Tibial artery (tissue), 4 donors: ENCODE data around the gene HES2.

Experiments used
- DNase-seq, 2 donors: peaks; one replicate each; pipeline ENCODE4 v3.0.0-alpha.2; 2019
- H3K27ac ChIP-seq, 2 donors: fragments of 200-600 bp; sonication (generic) in 1 of 2; 1 replicate in 1 of 2; 2 replicates in 1 of 2; pipeline ENCODE4 v1.5.1; 2018 to 2019; ENCODE audit warnings: mild to moderate bottlenecking in 1 of 2
- H3K27me3 ChIP-seq, 2 donors: fragments of 200-600 bp; sonication (generic) in 1 of 2; one replicate each; pipeline versions ENCODE4 v1.5.1 to v1.6.0; 2016 to 2019
- H3K36me3 ChIP-seq, 3 donors: fragments of 200-600 bp; sonication (generic) in 2 of 3; one replicate each; pipeline ENCODE4 v1.5.1; 2016 to 2019; ENCODE audit warnings: mild to moderate bottlenecking in 2 of 3
- H3K4me1 ChIP-seq, 4 donors: fragments of 200-600 bp; sonication (generic) in 2 of 4; 1 replicate in 3 of 4; 2 replicates in 1 of 4; pipeline ENCODE4 v1.5.1; 2016 to 2019
- H3K4me3 ChIP-seq, 2 donors: fragments of 200-600 bp; sonication (generic) in 1 of 2; 1 replicate in 1 of 2; 2 replicates in 1 of 2; pipeline ENCODE4 v1.5.1; 2018 to 2019; ENCODE audit warnings: mild to moderate bottlenecking in 2 of 2
- H3K9me3 ChIP-seq, 3 donors: fragments of 200-600 bp; sonication (generic) in 1 of 3; one replicate each; pipeline ENCODE4 v1.5.1; 2016 to 2019
- intact Hi-C: fragments of 100-400 bp; cut with DNase I; formaldehyde crosslinking; loops from one replicate; pipeline ENCODE4 v1.15.0; 2023; ENCODE audit warnings: low total_unique reads
- TF ChIP-seq, protein P1 (sequence below), 2 experiments: fragments of 200-600 bp in 1 of 2; fragments of 450-650 bp in 1 of 2; IDR thresholded peaks; one replicate each; pipeline ENCODE4 v1.5.1; 2017 to 2019; ENCODE audit warnings: antibody characterized with exemption in 2 of 2, mild to moderate bottlenecking in 1 of 2, moderate library complexity in 1 of 2

HES2 gene

DNA sequence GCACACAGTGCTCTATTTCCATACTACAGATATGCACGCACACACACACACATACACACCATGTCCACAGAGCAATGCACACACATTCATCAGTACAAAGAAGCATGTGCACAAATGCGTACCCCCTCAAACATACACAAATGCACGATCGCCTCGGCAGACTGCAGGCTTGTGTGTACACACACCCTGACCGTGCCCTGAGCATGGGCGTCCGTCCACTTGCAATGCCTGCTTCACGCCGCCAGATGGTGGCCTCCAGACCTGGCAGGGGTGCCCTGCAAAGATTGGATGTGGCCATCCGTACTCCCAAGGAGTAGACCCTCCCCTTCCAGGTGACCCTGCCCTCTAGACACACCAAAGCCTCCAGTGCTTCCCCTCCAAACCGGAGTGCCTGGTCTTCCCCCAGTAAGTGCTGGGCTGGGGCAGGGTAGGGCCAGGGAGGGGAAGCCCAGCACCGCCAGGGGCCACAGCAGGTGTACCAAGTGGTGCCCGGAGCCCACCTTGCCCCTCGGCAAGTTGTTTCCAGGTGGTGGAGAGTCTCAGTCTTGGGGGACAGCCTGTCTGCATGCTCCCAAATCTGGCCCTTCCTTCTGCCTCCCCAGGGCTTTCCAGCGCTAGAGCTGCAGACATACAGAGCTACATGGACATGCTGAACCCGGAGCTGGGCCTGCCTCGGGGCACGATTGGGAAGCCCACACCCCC is 25.5 kb upstream of the HES2 start:
- peaks cover 0 to 31% (median 26%) of the 10 kb centered on the region in 4 donors for H3K4me1 ChIP-seq
- TF ChIP-seq, protein P1, sequence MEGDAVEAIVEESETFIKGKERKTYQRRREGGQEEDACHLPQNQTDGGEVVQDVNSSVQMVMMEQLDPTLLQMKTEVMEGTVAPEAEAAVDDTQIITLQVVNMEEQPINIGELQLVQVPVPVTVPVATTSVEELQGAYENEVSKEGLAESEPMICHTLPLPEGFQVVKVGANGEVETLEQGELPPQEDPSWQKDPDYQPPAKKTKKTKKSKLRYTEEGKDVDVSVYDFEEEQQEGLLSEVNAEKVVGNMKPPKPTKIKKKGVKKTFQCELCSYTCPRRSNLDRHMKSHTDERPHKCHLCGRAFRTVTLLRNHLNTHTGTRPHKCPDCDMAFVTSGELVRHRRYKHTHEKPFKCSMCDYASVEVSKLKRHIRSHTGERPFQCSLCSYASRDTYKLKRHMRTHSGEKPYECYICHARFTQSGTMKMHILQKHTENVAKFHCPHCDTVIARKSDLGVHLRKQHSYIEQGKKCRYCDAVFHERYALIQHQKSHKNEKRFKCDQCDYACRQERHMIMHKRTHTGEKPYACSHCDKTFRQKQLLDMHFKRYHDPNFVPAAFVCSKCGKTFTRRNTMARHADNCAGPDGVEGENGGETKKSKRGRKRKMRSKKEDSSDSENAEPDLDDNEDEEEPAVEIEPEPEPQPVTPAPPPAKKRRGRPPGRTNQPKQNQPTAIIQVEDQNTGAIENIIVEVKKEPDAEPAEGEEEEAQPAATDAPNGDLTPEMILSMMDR (IDR thresholded peaks at IDR 0.05): peak; percentile 14

DNA sequence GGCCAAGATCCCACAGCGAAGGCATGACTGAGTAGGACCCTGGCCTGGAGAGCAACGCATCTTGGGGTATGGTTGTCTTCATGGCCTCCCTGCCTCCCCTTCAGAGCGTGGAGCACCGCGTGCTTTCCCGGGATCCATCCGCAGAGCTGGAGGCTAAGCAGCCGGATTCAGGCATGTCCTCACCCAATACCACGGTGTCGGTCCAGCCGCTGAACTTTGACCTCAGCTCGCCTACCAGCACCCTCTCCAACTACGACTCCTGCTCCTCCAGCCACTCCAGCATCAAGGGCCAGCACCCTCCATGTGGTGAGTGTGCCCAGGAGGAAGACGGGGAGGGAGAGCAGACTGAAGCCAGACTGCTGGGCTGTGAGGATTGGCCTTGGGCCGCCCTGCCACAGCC is 24.7 kb upstream of the HES2 start:
- intact Hi-C loops: no loop called here
- no peak overlapping the region for H3K27ac ChIP-seq
- no peaks in the 10 kb centered on the region for H3K36me3 ChIP-seq
- H3K4me1 ChIP-seq: peaks cover 0 to 35% (median 29%) of the 10 kb centered on the region in 4 donors
- H3K9me3 ChIP-seq: no peaks in the 10 kb centered on the region
- H3K4me3 ChIP-seq: no peak overlapping the region
- no peak for DNase-seq
- TF ChIP-seq, protein P1 (IDR thresholded peaks at IDR 0.05): no peak
- peaks cover 0 to 75% of the 10 kb centered on the region in 2 donors for H3K27me3 ChIP-seq

More for the DNA sequence above, 25.5 kb upstream of the HES2 start:
- H3K4me3 ChIP-seq: no peak overlapping the region
- no peak for DNase-seq
- H3K27ac ChIP-seq: no peak overlapping the region
- H3K9me3 ChIP-seq: no peaks in the 10 kb centered on the region
- peaks cover 0 to 75% of the 10 kb centered on the region in 2 donors for H3K27me3 ChIP-seq
- intact Hi-C loops: no loop called here
- no peaks in the 10 kb centered on the region for H3K36me3 ChIP-seq

DNA sequence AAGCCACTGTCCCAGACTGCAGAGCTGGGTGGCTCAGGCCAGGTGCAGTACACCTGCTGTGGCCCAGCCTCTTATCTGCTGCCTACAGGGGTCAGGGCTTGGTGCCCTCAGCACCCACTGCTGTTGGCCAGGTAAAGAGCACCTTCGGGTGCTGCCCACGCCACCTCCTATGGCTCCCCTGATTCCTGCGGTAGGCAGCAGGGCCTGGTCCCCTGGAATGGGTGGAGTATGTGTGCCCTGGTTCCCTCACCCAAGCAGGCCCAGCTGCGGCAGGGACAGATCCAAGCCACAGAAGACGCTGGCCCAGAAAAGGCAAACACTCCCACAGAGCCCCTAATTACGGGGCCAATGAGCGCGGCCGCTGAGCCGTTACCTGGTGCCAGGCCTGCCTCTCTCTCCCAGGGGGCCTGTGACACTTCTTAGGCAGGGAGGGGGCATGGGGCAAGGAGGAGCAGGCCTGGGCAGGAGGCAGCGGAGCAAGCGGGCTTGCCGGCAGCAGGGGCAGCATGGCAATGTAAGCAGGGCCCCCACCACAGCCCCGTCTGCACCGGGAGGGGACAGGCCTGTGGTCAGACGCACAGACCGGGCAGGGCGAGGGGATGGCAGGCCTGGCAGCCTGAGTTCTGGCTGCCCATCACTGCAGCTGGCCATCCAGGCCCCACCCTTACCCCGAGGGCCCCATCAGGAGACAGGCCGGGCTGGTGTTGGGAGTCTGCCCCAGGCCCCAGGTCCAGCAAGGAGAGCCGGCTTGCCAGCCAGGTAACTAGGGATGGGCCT is 23.8 kb upstream of the HES2 start:
- intact Hi-C loops: no loop called here
- Histone ChIP-seq H3K9me3 (no peaks in the 10 kb centered on the region), H3K27ac (no peak overlapping the region), H3K36me3 (no peaks in the 10 kb centered on the region), H3K27me3 (peaks cover 0 to 74% of the 10 kb centered on the region in 2 donors), H3K4me1 (peaks cover 0 to 27% (median 22%) of the 10 kb centered on the region in 4 donors), H3K4me3 (no peak overlapping the region)
- no peak for DNase-seq
- TF ChIP-seq, protein P1 (IDR thresholded peaks at IDR 0.05): no peak

DNA sequence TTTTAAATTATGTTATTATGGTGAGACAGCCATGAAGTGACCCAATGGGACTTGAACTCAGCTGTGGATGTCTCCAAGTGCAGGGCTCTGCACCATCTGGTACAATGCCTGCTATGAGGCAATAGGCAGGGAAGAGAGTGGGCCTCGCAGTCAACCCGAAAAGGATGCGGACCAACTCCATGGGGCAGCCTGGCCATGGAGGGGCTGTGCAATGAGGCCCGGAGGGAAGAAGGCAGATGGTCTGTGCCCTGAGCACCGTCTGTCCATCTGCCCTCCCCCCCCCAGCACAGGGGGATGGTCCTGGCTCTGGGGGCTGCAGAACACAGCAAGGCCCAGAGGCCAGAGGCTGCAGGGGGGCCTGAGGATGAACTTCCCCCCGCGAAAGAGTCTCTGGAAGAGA is 21.9 kb upstream of the HES2 start:
- no peak overlapping the region for H3K4me3 ChIP-seq
- H3K4me1 ChIP-seq: peaks cover 0 to 11% (median 9%) of the 10 kb centered on the region in 4 donors
- H3K36me3 ChIP-seq: no peaks in the 10 kb centered on the region
- H3K9me3 ChIP-seq: no peaks in the 10 kb centered on the region
- no peak for DNase-seq
- intact Hi-C loops: no loop called here
- H3K27ac ChIP-seq: no peak overlapping the region
- TF ChIP-seq, protein P1 (IDR thresholded peaks at IDR 0.05): no peak
- peaks cover 0 to 74% of the 10 kb centered on the region in 2 donors for H3K27me3 ChIP-seq

DNA sequence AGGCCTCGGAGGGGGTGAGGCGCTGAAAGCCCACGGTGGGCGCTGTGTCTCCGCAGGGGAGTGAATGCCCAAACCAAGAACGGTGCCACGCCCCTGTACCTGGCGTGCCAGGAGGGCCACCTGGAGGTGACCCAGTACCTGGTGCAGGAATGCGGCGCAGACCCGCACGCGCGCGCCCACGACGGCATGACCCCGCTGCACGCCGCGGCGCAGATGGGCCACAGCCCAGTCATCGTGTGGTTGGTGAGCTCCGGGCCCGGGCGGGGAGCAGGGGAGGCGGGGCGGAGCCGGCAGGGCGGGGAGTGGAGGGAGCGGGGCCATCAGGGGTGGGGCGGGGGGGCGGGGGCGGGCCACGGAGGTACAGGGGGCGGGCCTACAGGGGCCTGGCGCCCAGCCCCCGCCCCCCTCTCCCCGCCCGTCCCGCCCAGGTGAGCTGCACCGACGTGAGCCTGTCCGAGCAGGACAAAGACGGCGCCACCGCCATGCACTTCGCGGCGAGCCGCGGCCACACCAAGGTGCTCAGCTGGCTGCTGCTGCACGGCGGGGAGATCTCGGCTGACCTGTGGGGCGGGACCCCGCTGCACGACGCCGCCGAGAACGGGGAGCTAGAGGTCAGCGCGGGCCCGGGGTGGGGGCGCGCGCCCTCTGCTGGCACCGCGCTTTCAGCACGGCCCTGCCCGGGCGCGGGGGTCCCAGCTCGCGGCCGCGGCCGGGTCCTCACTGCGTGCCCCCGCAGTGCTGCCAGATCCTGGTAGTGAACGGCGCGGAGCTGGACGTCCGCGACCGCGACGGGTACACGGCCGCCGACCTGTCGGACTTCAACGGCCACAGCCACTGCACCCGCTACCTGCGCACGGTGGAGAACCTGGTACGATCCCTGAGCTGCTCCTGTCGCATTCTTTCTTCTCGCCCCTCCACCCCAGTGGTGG is 20.7 kb upstream of the HES2 start:
- no peak for DNase-seq
- no peak overlapping the region for H3K27ac ChIP-seq
- no peaks in the 10 kb centered on the region for H3K36me3 ChIP-seq
- H3K4me1 ChIP-seq: peaks cover 0 to 11% (median 9%) of the 10 kb centered on the region in 4 donors
- H3K4me3 ChIP-seq: no peak overlapping the region
- peaks cover 0 to 74% of the 10 kb centered on the region in 2 donors for H3K27me3 ChIP-seq
- intact Hi-C loops: no loop called here
- TF ChIP-seq, protein P1 (IDR thresholded peaks at IDR 0.05): peak in 1 of 2 experiments; percentile 10
- H3K9me3 ChIP-seq: no peaks in the 10 kb centered on the region
